Ovary (tissue), 9 donors: ENCODE measurements around the gene WWOX. TPM values are rescaled to one million over a fixed set of nuclear protein-coding genes. Genes with fewer than 3 reads are reported as not detected.

Experiments
- DNase-seq, 5 donors: peaks; one replicate each; pipeline ENCODE4 v3.0.0-alpha.2; 2019 to 2020
- H3K27ac ChIP-seq, 2 donors: fragments of 200-600 bp; one replicate each; pipeline versions ENCODE4 v1.5.1 to v1.8.0; 2019 to 2022
- H3K27me3 ChIP-seq: fragments of 200-600 bp; one replicate; pipeline ENCODE4 v1.8.0; 2022
- H3K36me3 ChIP-seq: fragments of 200-600 bp; sonication (generic); one replicate; pipeline ENCODE4 v1.5.1; 2019
- H3K4me1 ChIP-seq: one replicate; pipeline ENCODE4 v1.8.1; 2013; ENCODE audit warnings: mild to moderate bottlenecking, moderate library complexity; ENCODE audit not compliant: insufficient read depth
- H3K4me3 ChIP-seq: fragments of 200-600 bp; sonication (generic); one replicate; pipeline ENCODE4 v1.5.1; 2017
- H3K9me3 ChIP-seq, 2 donors: fragments of 200-600 bp in 1 of 2; sonication (generic) in 1 of 2; one replicate each; pipeline versions ENCODE4 v1.5.1 to v1.8.1; 2013 to 2019; ENCODE audit warnings: mild to moderate bottlenecking in 1 of 2, moderate library complexity in 1 of 2
- EP300 ChIP-seq: sonication (generic); formaldehyde crosslinking; IDR thresholded peaks from one replicate; pipeline ENCODE4 v1.6.1; 2017; ENCODE audit warnings: antibody characterized with exemption
- POLR2A ChIP-seq: fragments of 450-650 bp; IDR thresholded peaks from one replicate; pipeline ENCODE4 v1.6.1; 2017; ENCODE audit warnings: antibody characterized with exemption, mild to moderate bottlenecking, moderate library complexity
- WGBS, 3 donors: extraction: QIAGEN DNeasy Blood & Tissue Kit in 1 of 3; methylation state at CpG; one replicate each; pipeline versions ENCODE4 v1.1.5 to v1.1.7; 2013 to 2017; 5-methylcytosine and 5-hydroxymethylcytosine counted together
- intact Hi-C, 4 donors: fragments of 100-400 bp; cut with DNase I; formaldehyde crosslinking; loops; one replicate each; pipeline versions ENCODE4 v1.11.0 to v1.15.1; 2022 to 2023
- polyA plus RNA-seq, 2 donors: library from polyadenylated mRNA; stranded (reverse); fragments of 200-250 nt in 1 of 2; fragments of 350-450 nt in 1 of 2; fragmentation: Illumina TruSeq in 1 of 2; extraction: RNeasy Lipid Tissue Mini Kit (QIAGEN cat#74804) in 1 of 2; gene quantifications; one replicate each; pipeline ENCODE4 v1.2.3, GENCODE V29; 2013 to 2014
- total RNA-seq, 7 donors: library from RNA; depleted of rRNA in 2 of 7; stranded (reverse); fragments of >200 nt in 2 of 7; fragmentation: NEBNext Ultra II Directional in 3 of 7; extraction: Animal tissue kit (Norgen Biotek cat#: 25700) in 3 of 7; gene quantifications; one replicate each; pipeline versions ENCODE4 v1.1.0 to v1.2.4, GENCODE V29; 2016 to 2023
- TF ChIP-seq, protein P1 (sequence below), 3 donors: fragments of 450-650 bp in 2 of 3; fragments of 200-600 bp in 1 of 3; IDR thresholded peaks; one replicate each; pipeline versions ENCODE4 v1.5.1 to v1.8.0; 2016 to 2022; ENCODE audit warnings: antibody characterized with exemption in 3 of 3, mild to moderate bottlenecking in 1 of 3
- donor health status: DM: no; HTN: no; CAD: no; lungs with moderate emphysema.
- donor health status: DM: no; HTN: no; CAD: no.
- donor health status: Bipolar disorder and iron deficiency.
- donor health status: DM: yes; HTN: yes; CAD: no.
- donor health status: DM: no; HTN: no; CAD: no.
- donor health status: DM: yes; HTN: yes; CAD: no.

WWOX gene
- total and polyA plus RNA-seq, 9 donors, result 11.0 to 40.5 (median 25.2) TPM

GRCh38 chr16:78650339-78651074 lies 551.1 kb downstream of the WWOX start:
- Histone ChIP-seq H3K4me3 (no peak overlapping the region), H3K36me3 (no peaks in the 10 kb centered on the region), H3K9me3 (no peaks in the 10 kb centered on the region), H3K27ac (no peak overlapping the region), H3K27me3 (no peaks in the 10 kb centered on the region), H3K4me1 (peaks cover 8% of the 10 kb centered on the region)
- TF ChIP-seq, protein P1, sequence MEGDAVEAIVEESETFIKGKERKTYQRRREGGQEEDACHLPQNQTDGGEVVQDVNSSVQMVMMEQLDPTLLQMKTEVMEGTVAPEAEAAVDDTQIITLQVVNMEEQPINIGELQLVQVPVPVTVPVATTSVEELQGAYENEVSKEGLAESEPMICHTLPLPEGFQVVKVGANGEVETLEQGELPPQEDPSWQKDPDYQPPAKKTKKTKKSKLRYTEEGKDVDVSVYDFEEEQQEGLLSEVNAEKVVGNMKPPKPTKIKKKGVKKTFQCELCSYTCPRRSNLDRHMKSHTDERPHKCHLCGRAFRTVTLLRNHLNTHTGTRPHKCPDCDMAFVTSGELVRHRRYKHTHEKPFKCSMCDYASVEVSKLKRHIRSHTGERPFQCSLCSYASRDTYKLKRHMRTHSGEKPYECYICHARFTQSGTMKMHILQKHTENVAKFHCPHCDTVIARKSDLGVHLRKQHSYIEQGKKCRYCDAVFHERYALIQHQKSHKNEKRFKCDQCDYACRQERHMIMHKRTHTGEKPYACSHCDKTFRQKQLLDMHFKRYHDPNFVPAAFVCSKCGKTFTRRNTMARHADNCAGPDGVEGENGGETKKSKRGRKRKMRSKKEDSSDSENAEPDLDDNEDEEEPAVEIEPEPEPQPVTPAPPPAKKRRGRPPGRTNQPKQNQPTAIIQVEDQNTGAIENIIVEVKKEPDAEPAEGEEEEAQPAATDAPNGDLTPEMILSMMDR (IDR thresholded peaks at IDR 0.05), result no peak
- TF ChIP-seq EP300 (no peak), POLR2A (no peak)
- WGBS, 3 donors, result 81 to 87% (median 82%) methylated on average over 8 of the region's 8 CpGs
- intact Hi-C loops, result no loop called here
- DNase-seq, result no peak

DNA sequence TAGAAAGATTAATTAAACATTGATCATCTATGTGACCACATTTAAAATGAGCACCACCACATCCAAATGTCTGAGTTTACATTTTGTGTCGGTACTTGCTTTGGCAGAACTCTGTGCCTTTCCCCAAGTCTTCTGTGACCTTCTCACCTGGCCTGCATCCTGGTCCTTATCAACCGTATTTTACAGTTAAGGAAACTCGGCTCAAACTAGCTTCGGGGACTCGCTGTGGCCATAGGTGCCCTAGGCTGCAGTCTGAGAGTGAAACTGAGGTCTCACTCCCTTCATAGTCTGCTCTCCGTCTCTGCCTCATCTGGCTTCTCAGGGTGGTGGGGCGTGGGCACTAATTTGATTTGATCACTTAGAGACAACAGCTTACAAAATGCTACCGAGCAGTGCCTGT lies 555.5 kb downstream of the WWOX start:
- peaks cover 4% of the 10 kb centered on the region for H3K4me1 ChIP-seq
- intact Hi-C loops, result no loop called here
- H3K27ac ChIP-seq, result no peak overlapping the region
- 52 to 68% (median 66%) methylated on average over 8 of the region's 8 CpGs for WGBS, 3 donors
- H3K9me3 ChIP-seq, result no peaks in the 10 kb centered on the region
- no peak overlapping the region for H3K4me3 ChIP-seq
- TF ChIP-seq, protein P1 (IDR thresholded peaks at IDR 0.05), result no peak
- no peak for TF ChIP-seq EP300
- no peak for TF ChIP-seq POLR2A
- H3K36me3 ChIP-seq, result no peaks in the 10 kb centered on the region
- H3K27me3 ChIP-seq, result no peaks in the 10 kb centered on the region
- no peak for DNase-seq

GRCh38 chr16:78655331-78656113 lies 556.1 kb downstream of the WWOX start:
- peaks cover 4% of the 10 kb centered on the region for H3K4me1 ChIP-seq
- no peaks in the 10 kb centered on the region for H3K27me3 ChIP-seq
- WGBS, 3 donors, result 16 to 36% (median 35%) methylated on average over 5 of the region's 5 CpGs
- no peaks in the 10 kb centered on the region for H3K9me3 ChIP-seq
- H3K36me3 ChIP-seq, result no peaks in the 10 kb centered on the region
- DNase-seq, result no peak
- H3K4me3 ChIP-seq, result no peak overlapping the region
- intact Hi-C loops, result no loop called here
- no peak overlapping the region for H3K27ac ChIP-seq
- TF ChIP-seq EP300 (no peak), POLR2A (no peak)

- WGBS, 3 donors, result 87 to 92% (median 91%) methylated on average over 10 of the region's 10 CpGs
- no peak for TF ChIP-seq POLR2A
- TF ChIP-seq EP300, result no peak
- TF ChIP-seq, protein P1 (IDR thresholded peaks at IDR 0.05), result no peak
- DNase-seq, result no peak
- no peaks in the 10 kb centered on the region for H3K9me3 ChIP-seq
- H3K36me3 ChIP-seq, result no peaks in the 10 kb centered on the region
- no peak overlapping the region for H3K27ac ChIP-seq
- peaks cover 4% of the 10 kb centered on the region for H3K4me1 ChIP-seq
- no peaks in the 10 kb centered on the region for H3K27me3 ChIP-seq
- no peak overlapping the region for H3K4me3 ChIP-seq
- intact Hi-C loops, result no loop called here
Measured at GRCh38 chr16:78656887-78657286, 557.4 kb downstream of the WWOX start.

DNA sequence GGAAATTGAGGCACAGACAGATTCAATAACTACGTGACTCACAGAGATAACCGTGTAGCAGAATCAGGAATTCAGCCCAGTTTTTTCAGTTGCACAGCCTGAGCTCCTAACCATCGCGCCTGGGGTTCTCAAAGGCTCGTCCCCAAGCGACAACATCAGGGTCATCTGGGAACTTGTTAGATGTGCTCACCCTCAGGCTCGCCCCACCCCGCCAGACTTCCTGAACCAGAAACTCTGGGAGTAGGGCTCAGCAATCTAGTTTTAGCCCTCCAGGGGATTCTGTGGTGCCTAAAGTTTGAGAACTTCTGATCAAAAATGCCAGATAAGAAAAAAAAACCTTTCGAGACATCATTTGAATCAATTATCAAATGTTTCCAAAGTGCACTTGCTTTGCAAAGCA lies 559.8 kb downstream of the WWOX start:
- Histone ChIP-seq H3K27me3 (no peaks in the 10 kb centered on the region), H3K4me3 (no peak overlapping the region), H3K27ac (no peak overlapping the region), H3K36me3 (no peaks in the 10 kb centered on the region), H3K4me1 (peaks cover 4% of the 10 kb centered on the region), H3K9me3 (no peaks in the 10 kb centered on the region)
- intact Hi-C loops, result no loop called here
- TF ChIP-seq POLR2A (no peak), EP300 (no peak)
- TF ChIP-seq, protein P1 (IDR thresholded peaks at IDR 0.05), result no peak
- WGBS, 3 donors, result 86 to 91% (median 87%) methylated on average over 9 of the region's 9 CpGs
- DNase-seq, result no peak
